RWPE1 (cell line): ENCODE results near the gene BPIFA2.

Experiments
- CTCF ChIA-PET: fragments of 350-600 bp; sonication (Branson Sonifier 250); formaldehyde crosslinking; extraction: SDS; loops from one replicate; lab custom pipeline; 2021; lab: Yijun Ruan, JAX
- POLR2A ChIA-PET: fragments of 400-600 bp; formaldehyde crosslinking; extraction: SDS; loops from one replicate; lab custom pipeline; 2020; ENCODE audit warnings: antibody characterized with exemption; ENCODE audit not compliant: low non-redundant PET; lab: Yijun Ruan, JAX
- DNase-seq: peaks from one replicate; pipeline ENCODE4 v3.0.0; 2012; ENCODE audit warnings: low spot score
- H3K27ac ChIP-seq: fragments of 450-650 bp; 2 replicates; pipeline ENCODE4 v1.5.1; 2017
- TF ChIP-seq, protein P1 (sequence below): fragments of 450-650 bp; conservative IDR thresholded peaks from 2 replicates; pipeline ENCODE4 v1.5.1; 2017; ENCODE audit warnings: low read depth, mild to moderate bottlenecking

BPIFA2 gene

GRCh38 chr20:33158637-33159385 lies 9.1 kb upstream of the BPIFA2 start:
- ChIA-PET POLR2A (no interaction called here), CTCF (no interaction called here)
- TF ChIP-seq, protein P1, sequence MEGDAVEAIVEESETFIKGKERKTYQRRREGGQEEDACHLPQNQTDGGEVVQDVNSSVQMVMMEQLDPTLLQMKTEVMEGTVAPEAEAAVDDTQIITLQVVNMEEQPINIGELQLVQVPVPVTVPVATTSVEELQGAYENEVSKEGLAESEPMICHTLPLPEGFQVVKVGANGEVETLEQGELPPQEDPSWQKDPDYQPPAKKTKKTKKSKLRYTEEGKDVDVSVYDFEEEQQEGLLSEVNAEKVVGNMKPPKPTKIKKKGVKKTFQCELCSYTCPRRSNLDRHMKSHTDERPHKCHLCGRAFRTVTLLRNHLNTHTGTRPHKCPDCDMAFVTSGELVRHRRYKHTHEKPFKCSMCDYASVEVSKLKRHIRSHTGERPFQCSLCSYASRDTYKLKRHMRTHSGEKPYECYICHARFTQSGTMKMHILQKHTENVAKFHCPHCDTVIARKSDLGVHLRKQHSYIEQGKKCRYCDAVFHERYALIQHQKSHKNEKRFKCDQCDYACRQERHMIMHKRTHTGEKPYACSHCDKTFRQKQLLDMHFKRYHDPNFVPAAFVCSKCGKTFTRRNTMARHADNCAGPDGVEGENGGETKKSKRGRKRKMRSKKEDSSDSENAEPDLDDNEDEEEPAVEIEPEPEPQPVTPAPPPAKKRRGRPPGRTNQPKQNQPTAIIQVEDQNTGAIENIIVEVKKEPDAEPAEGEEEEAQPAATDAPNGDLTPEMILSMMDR, result no peak
- H3K27ac ChIP-seq, result no peak overlapping the region
- no peak for DNase-seq

- ChIA-PET POLR2A (no interaction called here), CTCF (no interaction called here)
- TF ChIP-seq, protein P1, result no peak
- no peak for DNase-seq
- no peak overlapping the region for H3K27ac ChIP-seq
Observed at GRCh38 chr20:33159713-33160112, 8.2 kb upstream of the BPIFA2 start.

DNA sequence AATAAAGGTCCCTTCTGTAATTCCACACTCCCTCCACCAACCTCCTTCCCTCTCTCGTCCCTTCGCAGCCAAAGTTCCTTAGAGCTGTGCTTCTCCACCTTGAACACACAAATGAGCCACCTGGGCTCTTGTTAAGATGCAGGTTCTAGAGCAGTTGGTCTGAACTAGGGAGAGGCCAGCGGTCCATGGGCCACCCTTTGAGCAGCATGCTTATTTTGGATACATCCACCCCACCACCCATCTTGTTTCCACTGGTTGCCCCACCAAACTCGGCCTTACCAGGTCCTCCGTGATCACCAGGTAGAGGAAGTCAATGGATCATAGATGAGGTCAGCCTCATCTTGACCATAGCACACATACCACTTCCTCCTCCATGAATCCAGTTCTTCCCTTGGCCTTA lies 7.3 kb upstream of the BPIFA2 start:
- TF ChIP-seq, protein P1, result no peak
- H3K27ac ChIP-seq, result no peak overlapping the region
- ChIA-PET POLR2A (no interaction called here), CTCF (no interaction called here)
- no peak for DNase-seq

DNA sequence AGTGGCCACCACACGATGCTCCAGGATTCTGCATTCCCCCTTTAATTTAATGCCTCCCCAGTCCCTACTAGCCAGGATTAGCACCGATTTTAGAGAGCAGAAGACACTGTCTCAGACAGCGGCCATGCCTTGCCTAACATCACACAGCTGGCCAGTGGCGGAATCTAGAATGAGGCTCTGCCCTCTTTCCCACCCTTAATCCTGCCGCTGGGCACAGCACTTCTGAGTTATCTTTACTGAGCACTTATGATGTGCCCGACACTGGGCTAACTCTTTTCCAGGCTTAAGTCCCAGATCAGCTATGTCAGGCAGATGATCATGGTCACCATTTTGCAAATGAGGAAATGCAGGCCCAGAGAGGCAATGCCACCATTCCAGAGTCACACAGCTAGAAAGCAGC lies 5.6 kb upstream of the BPIFA2 start:
- ChIA-PET CTCF (no interaction called here), POLR2A (no interaction called here)
- TF ChIP-seq, protein P1, result no peak
- no peak overlapping the region for H3K27ac ChIP-seq
- DNase-seq, result no peak

GRCh38 chr20:33162753-33163152 lies 5.2 kb upstream of the BPIFA2 start:
- CTCF ChIA-PET, result no interaction called here
- TF ChIP-seq, protein P1, result no peak
- POLR2A ChIA-PET, result no interaction called here
- DNase-seq, result no peak
- H3K27ac ChIP-seq, result no peak overlapping the region

- CTCF ChIA-PET, result interaction anchor here (0.7 kb wide), 1 partner anchor 204 kb away, joined by 3 read pairs; no protein-coding TSS in a partner anchor
- no peak for DNase-seq
- TF ChIP-seq, protein P1, result no peak
- POLR2A ChIA-PET, result no interaction called here
- H3K27ac ChIP-seq, result no peak overlapping the region
Observed at GRCh38 chr20:33163856-33164762, 3.9 kb upstream of the BPIFA2 start.
